SU-DHL-6 (cell line): Measurements from ENCODE around the gene TEDC2.

Source experiments
- H2AFZ ChIP-seq: fragments of 200-600 bp; sonication (generic); 2 replicates; pipeline ENCODE4 v1.6.1; 2014; ENCODE audit warnings: low read depth, mild to moderate bottlenecking, moderate library complexity, mixed read lengths, antibody characterized with exemption, low read length; ENCODE audit not compliant: severe bottlenecking
- H3F3A ChIP-seq: fragments of 200-600 bp; shearing (Covaris generic); 2 replicates; pipeline ENCODE4 v1.6.0; 2016; ENCODE audit warnings: antibody characterized with exemption, mild to moderate bottlenecking; ENCODE audit not compliant: insufficient read depth
- H3K27ac ChIP-seq: fragments of 200-600 bp; sonication (generic); 2 replicates; pipeline ENCODE4 v1.5.1; 2016; ENCODE audit warnings: low read depth, mild to moderate bottlenecking, low read length, moderate library complexity, mixed read lengths
- H3K27me3 ChIP-seq: fragments of 200-600 bp; sonication (generic), shearing (Covaris generic); 2 replicates; pipeline ENCODE4 v1.6.0; 2014; ENCODE audit warnings: mild to moderate bottlenecking, low read length
- H3K36me3 ChIP-seq: fragments of 200-600 bp; sonication (generic); 2 replicates; pipeline ENCODE4 v1.6.1; 2014; ENCODE audit warnings: mild to moderate bottlenecking, low read length, mixed read lengths
- H3K4me2 ChIP-seq: fragments of 300-600, 200-600 bp; shearing (Covaris generic), sonication (generic); 2 replicates; pipeline ENCODE4 v1.6.0; 2014; ENCODE audit warnings: low read length, low read depth, mild to moderate bottlenecking; ENCODE audit not compliant: poor library complexity, severe bottlenecking
- H3K4me3 ChIP-seq: fragments of 200-600 bp; sonication (generic); 2 replicates; pipeline ENCODE4 v1.5.1; 2014; ENCODE audit warnings: antibody characterized with exemption, low read length, mild to moderate bottlenecking, mixed read lengths; ENCODE audit not compliant: insufficient read depth, poor library complexity, severe bottlenecking
- H3K79me2 ChIP-seq: fragments of 200-600 bp; sonication (generic); 2 replicates; pipeline ENCODE4 v1.6.1; 2014; ENCODE audit warnings: mild to moderate bottlenecking, low read length, moderate library complexity; ENCODE audit not compliant: insufficient read depth
- H3K9ac ChIP-seq: fragments of 200-600 bp; sonication (generic); 2 replicates; pipeline ENCODE4 v1.7.0; 2014; ENCODE audit warnings: mild to moderate bottlenecking, low read length
- H3K9me2 ChIP-seq: fragments of 200-600 bp; sonication (generic); replicated peaks from 2 replicates; pipeline ENCODE4 v1.6.1; 2014; ENCODE audit warnings: low read length; ENCODE audit not compliant: insufficient read depth
- H3K9me3 ChIP-seq: fragments of 200-600 bp; sonication (generic); 2 replicates; pipeline ENCODE4 v1.6.1; 2014; ENCODE audit warnings: low read length, mixed read lengths; ENCODE audit not compliant: insufficient read depth
- H4K20me1 ChIP-seq: fragments of 200-600 bp; sonication (generic); 2 replicates; pipeline ENCODE4 v1.6.1; 2014; ENCODE audit warnings: low read depth, mild to moderate bottlenecking, antibody characterized with exemption, low read length, moderate library complexity, mixed read lengths
- CTCF ChIP-seq: fragments of 200-600 bp; sonication (generic); IDR thresholded peaks from one replicate; pipeline ENCODE4 v1.5.1; 2017; ENCODE audit warnings: antibody characterized with exemption, mild to moderate bottlenecking, low read length, moderate library complexity; ENCODE audit not compliant: insufficient read depth, poor library complexity, severe bottlenecking
- EZH2phosphoT487 ChIP-seq: fragments of 200-600 bp; sonication (generic), shearing (Covaris generic); conservative IDR thresholded peaks from 2 replicates; pipeline ENCODE4 v1.6.1; 2018; ENCODE audit warnings: mild to moderate bottlenecking, antibody characterized with exemption, low read length, moderate library complexity, mixed read lengths

Gene TEDC2

DNA sequence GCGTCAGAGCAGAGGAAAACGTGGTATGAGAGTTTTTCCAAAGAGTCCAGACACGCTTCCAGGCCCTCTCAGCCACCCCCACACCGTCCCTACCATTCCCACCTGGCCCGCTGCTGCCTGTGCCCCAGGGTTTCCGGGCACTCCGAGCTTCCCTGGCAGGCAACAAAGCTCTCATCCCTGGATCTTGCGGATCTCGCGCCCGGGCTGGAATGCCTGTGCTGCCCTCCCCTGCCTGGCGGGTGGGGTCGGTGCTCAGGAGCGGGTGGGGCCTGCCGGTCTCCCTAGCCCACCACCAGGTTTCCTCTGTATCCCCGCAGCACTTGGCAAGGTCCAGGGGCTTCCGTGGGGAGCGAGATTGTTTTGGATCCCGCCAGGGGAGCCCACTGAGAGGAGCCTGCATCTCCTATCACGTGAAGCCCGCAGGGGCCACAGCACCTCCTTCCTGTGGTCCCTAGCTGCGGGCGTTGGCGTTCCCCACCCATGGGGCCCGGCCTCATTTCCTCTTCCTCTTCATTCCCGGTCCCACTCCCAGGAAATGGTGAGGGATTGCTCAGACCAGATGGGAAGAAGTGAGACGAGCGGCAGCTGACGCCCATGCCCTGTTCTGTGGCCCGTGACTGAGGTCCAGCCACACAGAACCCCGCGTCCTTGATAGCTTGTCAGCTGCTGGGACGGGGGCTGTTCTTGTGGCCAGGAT is 26.1 kb downstream of the TEDC2 start:
- Histone ChIP-seq H3K27me3 (no peaks in the 10 kb centered on the region), H3K9ac (no peak overlapping the region), H2AFZ (no peak overlapping the region), H3K27ac (no peak overlapping the region), H3K4me3 (no peak overlapping the region), H3K9me3 (no peaks in the 10 kb centered on the region), H3K9me2 (no peaks in the 10 kb centered on the region), H4K20me1 (no peaks in the 10 kb centered on the region), H3K4me2 (no peak overlapping the region), H3K79me2 (no peaks in the 10 kb centered on the region; the same call in 1 of the 2 replicates), H3F3A (no peaks in the 10 kb centered on the region), H3K36me3 (no peaks in the 10 kb centered on the region)
- TF ChIP-seq CTCF (no peak), EZH2phosphoT487 (no peak)

GRCh38 chr16:2486645-2487516 is 27.0 kb downstream of the TEDC2 start:
- no peaks in the 10 kb centered on the region for H3K9me2 ChIP-seq
- no peak overlapping the region for H3K4me2 ChIP-seq
- H3K79me2 ChIP-seq = no peaks in the 10 kb centered on the region; the same call in 1 of the 2 replicates
- no peak overlapping the region for H3K27ac ChIP-seq
- no peaks in the 10 kb centered on the region for H3K27me3 ChIP-seq
- no peaks in the 10 kb centered on the region for H3K36me3 ChIP-seq
- H3K4me3 ChIP-seq = no peak overlapping the region
- no peaks in the 10 kb centered on the region for H3K9me3 ChIP-seq
- no peaks in the 10 kb centered on the region for H3F3A ChIP-seq
- H3K9ac ChIP-seq = no peak overlapping the region
- H2AFZ ChIP-seq = no peak overlapping the region
- H4K20me1 ChIP-seq = no peaks in the 10 kb centered on the region
- no peak for TF ChIP-seq EZH2phosphoT487
- no peak for TF ChIP-seq CTCF

DNA sequence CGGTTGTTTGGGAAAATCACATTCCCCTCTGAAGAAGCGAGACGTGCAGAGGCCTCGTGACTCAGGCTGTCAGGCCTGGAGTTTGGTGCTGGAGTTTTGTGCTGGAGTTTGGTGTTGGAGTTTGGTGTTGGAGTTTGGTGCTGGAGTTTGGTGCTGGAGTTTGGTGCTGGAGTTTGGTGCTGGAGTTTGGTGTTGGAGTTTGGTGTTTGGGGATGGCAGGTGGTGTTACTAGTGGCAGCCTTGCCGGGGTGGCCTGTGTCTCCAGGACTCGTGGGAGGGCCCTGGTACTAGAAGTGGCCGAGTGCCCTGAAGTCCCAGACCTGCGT is 27.6 kb downstream of the TEDC2 start:
- TF ChIP-seq EZH2phosphoT487 (no peak), CTCF (no peak)
- H3K79me2 ChIP-seq = no peaks in the 10 kb centered on the region; the same call in 1 of the 2 replicates
- H3K36me3 ChIP-seq = no peaks in the 10 kb centered on the region
- H4K20me1 ChIP-seq = no peaks in the 10 kb centered on the region
- H3K9ac ChIP-seq = no peak overlapping the region
- H3K4me2 ChIP-seq = no peak overlapping the region
- no peaks in the 10 kb centered on the region for H3K9me2 ChIP-seq
- H3K4me3 ChIP-seq = no peak overlapping the region
- no peaks in the 10 kb centered on the region for H3K9me3 ChIP-seq
- H3K27me3 ChIP-seq = no peaks in the 10 kb centered on the region
- no peaks in the 10 kb centered on the region for H3F3A ChIP-seq
- H3K27ac ChIP-seq = no peak overlapping the region
- no peak overlapping the region for H2AFZ ChIP-seq
